IMR-90 (cell line): ENCODE results near the gene KCNIP1. TPM values are rescaled to one million over a fixed set of nuclear protein-coding genes. Genes with fewer than 3 reads are reported as not detected.

Source experiments
- ATAC-seq: fragments of 200-7000 bp; cut with Tn5 transposase; 2 replicates; pipeline ENCODE4 v1.9.1; 2020; ENCODE audit warnings: low read depth, mild to moderate bottlenecking, moderate library complexity
- BruUV-seq: library from RNA; stranded (reverse); fragments of 400-500 nt; replicated peaks from 2 replicates; lab custom pipeline; 2021; lab: Mats Ljungman, UMichigan
- CTCF ChIA-PET: fragments of 300-600 bp; formaldehyde crosslinking; extraction: SDS; loops from one replicate; lab custom pipeline; 2021; ENCODE audit warnings: antibody characterized with exemption; lab: Yijun Ruan, JAX
- POLR2A ChIA-PET: fragments of 300-600 bp; sonication (Branson Sonifier 250); formaldehyde crosslinking; loops from one replicate; lab custom pipeline; 2022; ENCODE audit warnings: antibody characterized with exemption; ENCODE audit not compliant: unreplicated experiment; lab: Charles Lee
- DNase-seq: peaks from one replicate; pipeline ENCODE4 v3.0.0; 2013
- H2AFZ ChIP-seq: replicated peaks from 2 replicates; pipeline ENCODE3; 2013; ENCODE audit warnings: low read length, mild to moderate bottlenecking; ENCODE audit not compliant: poor library complexity
- H2AK5ac ChIP-seq: 2 replicates; pipeline ENCODE4 v1.6.1; 2013; ENCODE audit warnings: low read depth, low read length, inconsistent platforms
- H2AK9ac ChIP-seq: replicated peaks from 2 replicates; pipeline ENCODE3; 2013; ENCODE audit warnings: mild to moderate bottlenecking, low read depth, low read length, moderate library complexity; ENCODE audit not compliant: poor library complexity
- H2BK120ac ChIP-seq: 2 replicates; pipeline ENCODE4 v1.6.1; 2013; ENCODE audit warnings: low read depth, low read length, inconsistent platforms
- H2BK15ac ChIP-seq: 3 replicates; pipeline ENCODE4 v1.6.1; 2013; ENCODE audit warnings: low read depth, low read length, inconsistent platforms
- H2BK20ac ChIP-seq: 2 replicates; pipeline ENCODE4 v1.6.1; 2013; ENCODE audit warnings: low read depth, mild to moderate bottlenecking, inconsistent platforms, low read length, moderate library complexity
- H2BK5ac ChIP-seq: 2 replicates; pipeline ENCODE4 v1.6.1; 2013; ENCODE audit warnings: mild to moderate bottlenecking, low read depth, low read length, inconsistent platforms; ENCODE audit not compliant: poor library complexity, severe bottlenecking
- H3K14ac ChIP-seq: replicated peaks from 2 replicates; pipeline ENCODE4 v1.6.1; 2013; ENCODE audit warnings: low read depth, low read length, inconsistent platforms
- H3K18ac ChIP-seq: 2 replicates; pipeline ENCODE4 v1.6.1; 2013; ENCODE audit warnings: low read depth, low read length, control low read depth
- H3K23ac ChIP-seq: 2 replicates; pipeline ENCODE4 v1.6.1; 2013; ENCODE audit warnings: low read depth, low read length, inconsistent platforms
- H3K27ac ChIP-seq: 2 replicates; pipeline ENCODE4 v1.5.1; 2013; ENCODE audit warnings: mild to moderate bottlenecking, control low read depth, low read length; ENCODE audit not compliant: insufficient read depth
- H3K27me3 ChIP-seq: 2 replicates; pipeline ENCODE4 v1.6.1; 2013; ENCODE audit warnings: low read length; ENCODE audit not compliant: control insufficient read depth, insufficient read depth
- H3K36me3 ChIP-seq: 2 replicates; pipeline ENCODE4 v1.6.1; 2013; ENCODE audit warnings: low read length, mixed read lengths; ENCODE audit not compliant: control insufficient read depth, insufficient read depth
- H3K4ac ChIP-seq: 2 replicates; pipeline ENCODE4 v1.6.1; 2013; ENCODE audit warnings: low read depth, low read length, inconsistent platforms
- H3K4me1 ChIP-seq: 2 replicates; pipeline ENCODE4 v1.6.1; 2013; ENCODE audit warnings: low read length, mixed read lengths; ENCODE audit not compliant: control insufficient read depth, insufficient read depth
- H3K4me2 ChIP-seq: 2 replicates; pipeline ENCODE4 v1.6.1; 2013; ENCODE audit warnings: low read depth, mild to moderate bottlenecking, control low read depth, low read length, moderate library complexity
- H3K4me3 ChIP-seq: 2 replicates; pipeline ENCODE4 v1.5.1; 2013; ENCODE audit warnings: low read depth, mild to moderate bottlenecking, control low read depth, low read length, moderate library complexity; ENCODE audit not compliant: insufficient read depth
- H3K56ac ChIP-seq: 2 replicates; pipeline ENCODE4 v1.6.1; 2013; ENCODE audit warnings: low read length, inconsistent platforms; ENCODE audit not compliant: insufficient read depth; ENCODE audit errors: extremely low read depth
- H3K79me1 ChIP-seq, 2 experiments: 2 replicates each; pipeline ENCODE4 v1.6.1; 2013; ENCODE audit warnings: low read length in 2 of 2, inconsistent platforms in 1 of 2, low read depth in 1 of 2
- H3K9ac ChIP-seq: 2 replicates; pipeline ENCODE4 v1.6.1; 2013; ENCODE audit warnings: low read depth, low read length, control low read depth
- H3K9me1 ChIP-seq: 2 replicates; pipeline ENCODE4 v1.6.1; 2013; ENCODE audit warnings: low read length, inconsistent platforms; ENCODE audit not compliant: insufficient read depth
- H3K9me3 ChIP-seq: 2 replicates; pipeline ENCODE4 v1.6.1; 2013; ENCODE audit warnings: low read length; ENCODE audit not compliant: control insufficient read depth, insufficient read depth
- H4K20me1 ChIP-seq: 2 replicates; pipeline ENCODE4 v1.6.1; 2013; ENCODE audit warnings: low read length, inconsistent platforms; ENCODE audit not compliant: insufficient read depth
- H4K5ac ChIP-seq: 2 replicates; pipeline ENCODE4 v1.6.1; 2013; ENCODE audit warnings: mild to moderate bottlenecking, low read depth, low read length, control low read depth
- H4K8ac ChIP-seq, 2 experiments: 2 replicates each; pipeline ENCODE4 v1.6.1; 2013; ENCODE audit warnings: low read depth in 2 of 2, low read length in 2 of 2, control low read depth in 1 of 2, inconsistent platforms in 1 of 2
- H4K91ac ChIP-seq: 2 replicates; pipeline ENCODE4 v1.6.1; 2013; ENCODE audit warnings: low read depth, low read length, inconsistent platforms; ENCODE audit not compliant: insufficient read depth
- MAFK ChIP-seq: IDR thresholded peaks from 2 replicates; pipeline ENCODE4 v1.6.1; 2012; ENCODE audit warnings: low read depth, low read length, improper control_type of control experiment
- RAD21 ChIP-seq: IDR thresholded peaks from 2 replicates; pipeline ENCODE4 v1.6.1; 2012; ENCODE audit warnings: low read length, improper control_type of control experiment
- RCOR1 ChIP-seq: IDR thresholded peaks from 2 replicates; pipeline ENCODE4 v1.6.1; 2012; ENCODE audit warnings: mild to moderate bottlenecking, low read length, improper control_type of control experiment; ENCODE audit not compliant: insufficient replicate concordance
- USF2 ChIP-seq: fragments of 150-350 bp; IDR thresholded peaks from 2 replicates; pipeline ENCODE4 v1.6.1; 2017; ENCODE audit warnings: mild to moderate bottlenecking, antibody characterized with exemption, low read length, low read depth
- WGBS, 2 experiments: methylation state at CpG; one replicate each; pipeline versions ENCODE4 v1.1.5 to v1.1.7; 2013; ENCODE audit warnings: missing lambda C conversion rate in 2 of 2; ENCODE audit not compliant: insufficient read length in 1 of 2; ENCODE audit errors: extremely low coverage in 2 of 2; 5-methylcytosine and 5-hydroxymethylcytosine counted together
- dilution Hi-C: fragments of 300-500 bp; cut with HindIII; formaldehyde crosslinking; loops from one replicate; pipeline ENCODE4 v1.14.3; 2018; ENCODE audit warnings: low sequenced_read_pairs; ENCODE audit not compliant: unreplicated experiment
- in situ Hi-C: fragments of 300-500 bp; cut with MboI; formaldehyde crosslinking; loops from 3 replicates; pipeline ENCODE4 v1.14.3; 2019; ENCODE audit warnings: low sequenced_read_pairs, inconsistent platforms, mixed read lengths
- intact Hi-C: fragments of 100-400 bp; cut with micrococcal nuclease; formaldehyde crosslinking; loops from 2 replicates; pipeline ENCODE4 v1.10.0; 2022
- polyA plus RNA-seq, 3 experiments: library from polyadenylated mRNA; depleted of rRNA; stranded (reverse); fragments of >200 nt; gene quantifications; 2 replicates each; pipeline ENCODE4 v1.2.3, GENCODE V29; 2012; ENCODE audit warnings: low replicate concordance in 1 of 3
- total RNA-seq: library from RNA; depleted of rRNA; stranded (reverse); fragments of >200 nt; gene quantifications from 2 replicates; pipeline ENCODE4 v1.2.3, GENCODE V29; 2012

KCNIP1 gene
- total and polyA plus RNA-seq, 2 of the 4 experiments (the other 2 are of a cell fraction), result not detected

GRCh38 chr5:170573660-170574059 is 69.8 kb downstream of the KCNIP1 start:
- Histone ChIP-seq H3K4ac (no peak overlapping the region), H4K20me1 (no peaks in the 10 kb centered on the region), H2AK9ac (no peak overlapping the region), H3K9me1 (no peaks in the 10 kb centered on the region), H3K23ac (no peak overlapping the region), H3K27ac (no peak overlapping the region), H4K8ac (no peak overlapping the region), H4K91ac (no peak overlapping the region), H3K9me3 (no peaks in the 10 kb centered on the region), H2BK5ac (no peak overlapping the region), H2AFZ (no peak overlapping the region), H3K27me3 (no peaks in the 10 kb centered on the region; the same call in none of the 2 replicates), H3K4me1 (no peaks in the 10 kb centered on the region), H3K36me3 (no peaks in the 10 kb centered on the region), H3K4me3 (no peak overlapping the region), H3K4me2 (no peak overlapping the region), H3K14ac (no peak overlapping the region), H2BK15ac (no peak overlapping the region), H3K56ac (no peak overlapping the region), H3K18ac (no peak overlapping the region), H4K5ac (no peak overlapping the region), H2BK120ac (no peak overlapping the region), H3K9ac (no peak overlapping the region), H3K79me1 (no peaks in the 10 kb centered on the region), H2AK5ac (no peak overlapping the region), H2BK20ac (no peak overlapping the region)
- no peak for TF ChIP-seq USF2
- TF ChIP-seq RCOR1, result no peak
- TF ChIP-seq MAFK, result no peak
- no peak for TF ChIP-seq RAD21
- DNase-seq (no peak), ATAC-seq (no peak)
- CTCF ChIA-PET, result interaction anchor here (0.7 kb wide), 1 partner anchor 30 kb away, joined by 4 read pairs; no protein-coding TSS in a partner anchor
- POLR2A ChIA-PET, result no interaction called here
- no TSS peak for BruUV-seq
- in situ Hi-C loops, result no loop called here
- WGBS, 2 experiments, result no CpG with 5 or more reads among the region's 1 CpG
- dilution Hi-C loops, result no loop called here
- intact Hi-C loops, result no loop called here
